A673 (cell line): ENCODE measurements around the gene KLF16. TPM values are rescaled to one million over a fixed set of nuclear protein-coding genes. Genes with fewer than 3 reads are reported as not detected.

Experiments used
- BruUV-seq: library from RNA; stranded (reverse); fragments of 400-500 nt; replicated peaks from 2 replicates; lab custom pipeline; 2021; lab: Mats Ljungman, UMichigan
- CTCF ChIA-PET: fragments of 300-600 bp; sonication (Branson Sonifier 250); formaldehyde crosslinking; loops from one replicate; lab custom pipeline; 2022; ENCODE audit warnings: antibody characterized with exemption; lab: Charles Lee
- POLR2A ChIA-PET: fragments of 300-600 bp; sonication (Branson Sonifier 250); formaldehyde crosslinking; loops from one replicate; lab custom pipeline; 2022; ENCODE audit warnings: antibody characterized with exemption; ENCODE audit not compliant: low non-redundant PET; lab: Charles Lee
- DNase-seq: peaks from one replicate; pipeline ENCODE4 v3.0.0-alpha.2; 2015; ENCODE audit warnings: low spot score
- H3K27ac ChIP-seq: fragments of 200-600 bp; sonication (generic); 2 replicates; pipeline ENCODE4 v1.5.1; 2016; ENCODE audit warnings: mixed run types, low read depth, mild to moderate bottlenecking, mixed read lengths, antibody characterized with exemption, low read length; ENCODE audit not compliant: poor library complexity, severe bottlenecking
- H3K27me3 ChIP-seq: fragments of 200-600 bp; sonication (generic); replicated peaks from 2 replicates; pipeline ENCODE4 v1.6.1; 2017; ENCODE audit warnings: mixed run types, low read depth, mild to moderate bottlenecking, mixed read lengths, antibody characterized with exemption, low read length; ENCODE audit not compliant: insufficient read depth, poor library complexity
- H3K36me3 ChIP-seq: fragments of 200-600 bp; sonication (generic); 2 replicates; pipeline ENCODE4 v1.6.1; 2016; ENCODE audit warnings: mixed run types, mild to moderate bottlenecking, mixed read lengths, antibody characterized with exemption, low read length; ENCODE audit not compliant: insufficient read depth, poor library complexity, severe bottlenecking
- H3K4me1 ChIP-seq: fragments of 200-600 bp; sonication (generic); 2 replicates; pipeline ENCODE4 v1.6.1; 2017; ENCODE audit warnings: mixed run types, mild to moderate bottlenecking, mixed read lengths, antibody characterized with exemption, low read length; ENCODE audit not compliant: insufficient read depth, poor library complexity, severe bottlenecking
- H3K4me3 ChIP-seq: fragments of 200-600 bp; sonication (generic); 2 replicates; pipeline ENCODE4 v1.5.1; 2016; ENCODE audit warnings: low read depth, mixed run types, mild to moderate bottlenecking, mixed read lengths, low read length; ENCODE audit not compliant: poor library complexity, severe bottlenecking
- H3K9me3 ChIP-seq: fragments of 200-600 bp; sonication (generic); 2 replicates; pipeline ENCODE4 v1.6.1; 2016; ENCODE audit warnings: mixed run types, low read depth, mild to moderate bottlenecking, mixed read lengths, antibody characterized with exemption, low read length; ENCODE audit not compliant: poor library complexity, severe bottlenecking
- EZH2 ChIP-seq: fragments of 200-600 bp; sonication (generic); IDR thresholded peaks from 2 replicates; pipeline ENCODE4 v1.6.1; 2017; ENCODE audit warnings: borderline replicate concordance, low read depth, mild to moderate bottlenecking, mixed read lengths, antibody characterized with exemption, low read length; ENCODE audit not compliant: poor library complexity, severe bottlenecking
- intact Hi-C: fragments of 100-400 bp; cut with micrococcal nuclease; formaldehyde crosslinking; loops from one replicate; pipeline ENCODE4 v1.10.0; 2022; ENCODE audit not compliant: unreplicated experiment
- total RNA-seq: library from RNA; stranded (reverse); gene quantifications from 2 replicates; pipeline ENCODE4 v1.2.3, GENCODE V29; 2021
- TF ChIP-seq, protein P1 (sequence below): fragments of 300-800, 200-600 bp; sonication (generic); conservative IDR thresholded peaks from 2 replicates; pipeline ENCODE4 v1.5.1; 2017; ENCODE audit warnings: low read depth, mild to moderate bottlenecking, antibody characterized with exemption, low read length, moderate library complexity, mixed read lengths

The KLF16 gene
- total RNA-seq, 1 experiment from 2014 or later, result 46.8 TPM

DNA sequence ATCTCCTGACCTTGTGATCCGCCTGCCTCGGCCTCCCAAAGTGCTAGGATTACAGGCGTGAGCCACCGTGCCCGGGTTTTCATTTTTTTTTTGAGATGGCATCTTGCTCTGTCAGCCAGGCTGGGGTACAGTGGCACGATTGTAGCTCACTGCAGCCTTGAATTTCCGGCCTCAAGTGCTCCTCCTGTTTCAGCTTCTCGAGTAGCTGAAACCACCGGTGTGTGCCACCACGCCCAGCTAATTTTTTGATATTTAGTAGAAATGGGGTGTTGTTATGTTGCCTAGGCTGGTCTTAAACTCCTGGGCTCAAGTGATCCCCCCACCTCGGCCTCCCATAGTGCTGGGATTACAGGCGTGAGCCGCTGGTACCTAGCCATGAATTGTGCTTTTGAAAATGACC lies 47.7 kb upstream of the KLF16 start:
- Histone ChIP-seq H3K36me3 (peaks cover 25% of the 10 kb centered on the region), H3K9me3 (no peaks in the 10 kb centered on the region), H3K4me3 (no peak overlapping the region), H3K27me3 (no peaks in the 10 kb centered on the region), H3K27ac (no peak overlapping the region), H3K4me1 (peaks cover 5% of the 10 kb centered on the region)
- intact Hi-C loops, result no loop called here
- TF ChIP-seq, protein P1, sequence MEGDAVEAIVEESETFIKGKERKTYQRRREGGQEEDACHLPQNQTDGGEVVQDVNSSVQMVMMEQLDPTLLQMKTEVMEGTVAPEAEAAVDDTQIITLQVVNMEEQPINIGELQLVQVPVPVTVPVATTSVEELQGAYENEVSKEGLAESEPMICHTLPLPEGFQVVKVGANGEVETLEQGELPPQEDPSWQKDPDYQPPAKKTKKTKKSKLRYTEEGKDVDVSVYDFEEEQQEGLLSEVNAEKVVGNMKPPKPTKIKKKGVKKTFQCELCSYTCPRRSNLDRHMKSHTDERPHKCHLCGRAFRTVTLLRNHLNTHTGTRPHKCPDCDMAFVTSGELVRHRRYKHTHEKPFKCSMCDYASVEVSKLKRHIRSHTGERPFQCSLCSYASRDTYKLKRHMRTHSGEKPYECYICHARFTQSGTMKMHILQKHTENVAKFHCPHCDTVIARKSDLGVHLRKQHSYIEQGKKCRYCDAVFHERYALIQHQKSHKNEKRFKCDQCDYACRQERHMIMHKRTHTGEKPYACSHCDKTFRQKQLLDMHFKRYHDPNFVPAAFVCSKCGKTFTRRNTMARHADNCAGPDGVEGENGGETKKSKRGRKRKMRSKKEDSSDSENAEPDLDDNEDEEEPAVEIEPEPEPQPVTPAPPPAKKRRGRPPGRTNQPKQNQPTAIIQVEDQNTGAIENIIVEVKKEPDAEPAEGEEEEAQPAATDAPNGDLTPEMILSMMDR, result no peak
- TF ChIP-seq EZH2, result no peak
- DNase-seq, result no peak
- ChIA-PET POLR2A (no interaction called here), CTCF (no interaction called here)
- no TSS peak for BruUV-seq

DNA sequence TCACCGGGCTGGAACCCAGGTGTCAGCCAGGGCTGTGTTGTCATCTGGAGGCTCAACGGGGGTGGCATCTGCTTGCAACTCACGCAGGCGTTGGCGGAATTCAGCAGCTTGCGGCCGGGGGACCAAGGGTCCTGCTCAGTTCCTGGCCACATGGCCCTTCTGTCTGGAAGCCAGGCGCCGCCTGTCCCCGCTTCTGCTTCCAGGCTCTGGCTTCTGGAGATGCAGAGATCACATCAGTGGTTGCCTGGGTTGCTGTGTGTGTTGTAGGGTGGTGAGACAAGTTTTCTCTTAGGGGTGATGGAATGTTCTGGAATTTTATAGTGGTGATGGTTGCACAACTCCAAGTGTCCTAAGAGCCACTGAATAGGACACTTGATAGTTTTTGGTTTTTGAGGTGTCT lies 46.8 kb upstream of the KLF16 start:
- H3K36me3 ChIP-seq, result peaks cover 23% of the 10 kb centered on the region
- H3K4me1 ChIP-seq, result peaks cover 10% of the 10 kb centered on the region
- intact Hi-C loops, result no loop called here
- POLR2A ChIA-PET, result no interaction called here
- no peak overlapping the region for H3K27ac ChIP-seq
- no peaks in the 10 kb centered on the region for H3K9me3 ChIP-seq
- H3K27me3 ChIP-seq, result no peaks in the 10 kb centered on the region
- BruUV-seq, result no TSS peak
- DNase-seq, result no peak
- no peak overlapping the region for H3K4me3 ChIP-seq
- TF ChIP-seq, protein P1, result no peak
- TF ChIP-seq EZH2, result no peak
- CTCF ChIA-PET, result no interaction called here

DNA sequence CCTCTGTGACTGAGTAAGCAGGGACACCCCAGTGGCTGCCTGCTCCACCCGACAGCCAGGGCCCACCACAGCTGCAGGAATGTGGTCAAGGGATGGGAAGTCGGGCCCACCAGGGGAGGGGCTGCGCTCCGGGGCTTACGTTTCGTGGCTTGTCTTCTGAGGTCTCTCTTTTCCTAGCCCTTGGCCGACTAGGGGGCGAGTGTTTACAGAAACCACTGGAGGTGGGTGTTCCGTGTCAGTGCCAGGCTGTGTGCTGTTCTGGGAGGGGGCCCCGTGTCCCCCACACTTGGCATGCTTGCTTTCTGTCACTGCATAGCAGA lies 46.3 kb upstream of the KLF16 start:
- BruUV-seq, result no TSS peak
- ChIA-PET CTCF (no interaction called here), POLR2A (no interaction called here)
- Histone ChIP-seq H3K27me3 (no peaks in the 10 kb centered on the region), H3K4me3 (no peak overlapping the region), H3K36me3 (peaks cover 21% of the 10 kb centered on the region), H3K4me1 (peaks cover 13% of the 10 kb centered on the region), H3K27ac (no peak overlapping the region), H3K9me3 (no peaks in the 10 kb centered on the region)
- TF ChIP-seq EZH2, result no peak
- TF ChIP-seq, protein P1, result no peak
- no peak for DNase-seq
- intact Hi-C loops, result no loop called here
